Cardiac muscle cell (in vitro differentiated cells and primary cell): ENCODE data around the gene GAS2. TPM values are rescaled to one million over a fixed set of nuclear protein-coding genes. Genes with fewer than 3 reads are reported as not detected.
A peak's percentile ranks its signal among the peaks of the same experiment; 100 is the strongest.

ENCODE experiments used
- DNase-seq, 2 donors: peaks; one replicate each; pipeline versions ENCODE4 v3.0.0 to v3.0.0-alpha.2; 2010 to 2017; ENCODE audit warnings: low read depth in 1 of 2, low spot score in 1 of 2
- H3K27ac ChIP-seq: fragments of 200-600 bp; sonication (generic); 2 replicates; pipeline ENCODE4 v1.5.1; 2016
- H3K27me3 ChIP-seq: fragments of 200-600 bp; sonication (generic); 2 replicates; pipeline ENCODE4 v1.6.0; 2016; ENCODE audit warnings: control low read depth
- H3K36me3 ChIP-seq: fragments of 200-600 bp; sonication (generic); 2 replicates; pipeline ENCODE4 v1.5.1; 2016; ENCODE audit warnings: control low read depth
- H3K4me1 ChIP-seq: fragments of 200-600 bp; sonication (generic); 2 replicates; pipeline ENCODE4 v1.8.1; 2017; ENCODE audit warnings: low read depth, mild to moderate bottlenecking, mixed run types
- H3K4me3 ChIP-seq: fragments of 200-600 bp; sonication (generic); 2 replicates; pipeline ENCODE4 v1.5.1; 2016; ENCODE audit warnings: mild to moderate bottlenecking
- H3K9me3 ChIP-seq: fragments of 200-600 bp; sonication (generic); 2 replicates; pipeline ENCODE4 v1.5.1; 2017; ENCODE audit warnings: low read depth, mild to moderate bottlenecking, control low read depth
- polyA plus RNA-seq: library from polyadenylated mRNA; unstranded; fragments of >200 nt; fragmentation: Nextera tagmentation; extraction: Ambion mirVana; gene quantifications from 2 replicates; pipeline ENCODE4 v1.2.1, GENCODE V29; 2016
- total RNA-seq: library from RNA; depleted of rRNA; stranded (reverse); fragments of >200 nt; gene quantifications from 2 replicates; pipeline ENCODE4 v1.2.3, GENCODE V29; 2016
- TF ChIP-seq, protein P1 (sequence below): IDR thresholded peaks from 2 replicates; pipeline ENCODE4 v1.5.1; 2012; ENCODE audit warnings: low read depth, mild to moderate bottlenecking, low read length

The GAS2 gene
- total and polyA plus RNA-seq, 2 experiments from 2014 or later: 6.2 to 9.6 TPM

DNA sequence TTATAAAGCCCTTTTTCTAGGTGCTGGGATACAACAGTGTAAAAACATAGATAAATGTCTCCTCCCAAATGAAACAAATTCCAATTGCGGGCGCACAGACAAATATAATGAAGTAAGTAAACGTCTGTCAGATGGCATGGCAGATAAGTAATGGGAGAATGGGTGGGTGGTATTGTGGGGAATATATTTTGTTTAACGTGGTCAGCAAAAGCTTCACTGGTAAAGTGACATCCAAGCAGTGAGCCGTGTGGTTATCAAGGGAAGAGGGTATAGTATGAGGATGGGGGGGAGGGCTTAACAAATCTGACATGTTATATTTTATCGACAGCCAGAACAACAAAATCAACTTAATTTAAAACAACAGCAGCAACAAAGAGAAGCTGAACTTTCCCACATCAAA lies 162.0 kb downstream of the GAS2 start:
- H3K4me1 ChIP-seq: no peaks in the 10 kb centered on the region
- no peak overlapping the region for H3K27ac ChIP-seq
- TF ChIP-seq, protein P1, sequence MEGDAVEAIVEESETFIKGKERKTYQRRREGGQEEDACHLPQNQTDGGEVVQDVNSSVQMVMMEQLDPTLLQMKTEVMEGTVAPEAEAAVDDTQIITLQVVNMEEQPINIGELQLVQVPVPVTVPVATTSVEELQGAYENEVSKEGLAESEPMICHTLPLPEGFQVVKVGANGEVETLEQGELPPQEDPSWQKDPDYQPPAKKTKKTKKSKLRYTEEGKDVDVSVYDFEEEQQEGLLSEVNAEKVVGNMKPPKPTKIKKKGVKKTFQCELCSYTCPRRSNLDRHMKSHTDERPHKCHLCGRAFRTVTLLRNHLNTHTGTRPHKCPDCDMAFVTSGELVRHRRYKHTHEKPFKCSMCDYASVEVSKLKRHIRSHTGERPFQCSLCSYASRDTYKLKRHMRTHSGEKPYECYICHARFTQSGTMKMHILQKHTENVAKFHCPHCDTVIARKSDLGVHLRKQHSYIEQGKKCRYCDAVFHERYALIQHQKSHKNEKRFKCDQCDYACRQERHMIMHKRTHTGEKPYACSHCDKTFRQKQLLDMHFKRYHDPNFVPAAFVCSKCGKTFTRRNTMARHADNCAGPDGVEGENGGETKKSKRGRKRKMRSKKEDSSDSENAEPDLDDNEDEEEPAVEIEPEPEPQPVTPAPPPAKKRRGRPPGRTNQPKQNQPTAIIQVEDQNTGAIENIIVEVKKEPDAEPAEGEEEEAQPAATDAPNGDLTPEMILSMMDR: no peak
- no peak for DNase-seq
- peaks cover 13% of the 10 kb centered on the region for H3K27me3 ChIP-seq
- no peaks in the 10 kb centered on the region for H3K9me3 ChIP-seq
- no peak overlapping the region for H3K4me3 ChIP-seq
- no peaks in the 10 kb centered on the region for H3K36me3 ChIP-seq

DNA sequence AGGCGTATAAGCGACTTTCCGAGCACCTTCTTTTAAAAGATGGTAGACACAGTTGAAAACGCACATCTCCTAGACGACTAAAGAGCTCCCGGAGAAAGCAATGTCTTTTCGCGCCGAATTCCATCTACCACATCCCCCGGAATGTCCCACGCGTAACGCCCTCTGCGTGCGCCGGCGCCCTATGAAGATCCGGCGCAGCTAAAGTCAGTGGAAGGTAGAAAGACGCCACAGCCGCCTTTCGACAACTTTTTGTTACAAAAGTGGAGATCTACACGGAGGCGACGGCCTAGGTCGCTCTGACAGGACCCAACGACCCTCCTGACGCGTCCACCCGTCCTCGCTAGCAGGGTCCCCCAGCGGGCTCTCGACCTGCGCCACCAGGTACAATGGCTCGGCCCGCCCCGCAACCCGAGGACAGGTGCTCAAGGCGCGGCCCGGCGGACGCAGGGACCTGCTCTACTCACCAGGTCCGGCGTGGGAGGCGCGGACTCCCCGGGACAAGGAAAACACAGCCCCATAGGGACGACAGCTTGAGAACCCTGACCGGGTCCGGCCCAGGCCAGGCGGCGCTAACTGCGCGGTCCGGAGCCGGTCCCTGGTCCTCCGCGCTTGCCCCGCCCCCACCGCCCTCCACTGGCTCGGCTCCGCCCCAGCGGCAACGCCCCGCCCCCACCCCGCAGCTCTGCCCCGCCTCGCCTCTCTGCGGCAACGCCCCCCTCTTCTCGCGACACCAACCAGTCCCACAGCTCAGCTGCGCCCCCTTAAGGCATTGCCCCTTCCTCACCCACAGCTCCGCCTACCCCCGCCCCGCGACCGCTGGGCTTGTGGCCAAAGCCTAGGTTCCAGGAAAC lies 163.0 kb downstream of the GAS2 start, which contains the start of gene SVIP:
SVIP (minus strand) TSS at position 571 of the 851 bp plus-strand sequence; CDS start at position 518, 53 bp downstream.
- no peaks in the 10 kb centered on the region for H3K4me1 ChIP-seq
- peak within 1 kb of the TSS; percentile 48 for H3K4me3 ChIP-seq
- H3K36me3 ChIP-seq: no peaks in the 10 kb centered on the region
- TF ChIP-seq, protein P1: peak; percentile 67
- no peak within 1 kb of the TSS for H3K27ac ChIP-seq
- H3K27me3 ChIP-seq: peaks cover 13% of the 10 kb centered on the region
- no peaks in the 10 kb centered on the region for H3K9me3 ChIP-seq
- peak; percentile 94 to 96 for DNase-seq

DNA sequence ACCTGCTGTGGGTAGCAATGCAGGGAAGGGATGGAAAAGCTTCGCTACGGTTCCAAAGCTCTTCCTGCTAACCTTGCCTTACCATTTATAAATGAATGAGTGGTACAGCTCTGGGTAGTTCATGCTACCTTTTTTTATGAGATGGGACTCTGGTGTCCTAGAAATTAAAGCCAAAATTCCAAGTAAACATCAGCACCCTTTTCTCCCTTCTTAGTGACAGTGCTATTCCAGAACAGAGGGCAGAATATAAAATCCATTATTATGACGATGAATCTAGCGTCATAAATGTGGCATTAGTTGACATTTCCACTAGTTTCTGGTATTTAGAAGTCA lies 163.6 kb downstream of the GAS2 start:
- Histone ChIP-seq H3K36me3 (no peaks in the 10 kb centered on the region), H3K4me1 (no peaks in the 10 kb centered on the region), H3K4me3 (peak overlapping the region; percentile 48), H3K27me3 (peaks cover 13% of the 10 kb centered on the region), H3K9me3 (no peaks in the 10 kb centered on the region), H3K27ac (no peak overlapping the region)
- no peak for DNase-seq
- TF ChIP-seq, protein P1: no peak

DNA sequence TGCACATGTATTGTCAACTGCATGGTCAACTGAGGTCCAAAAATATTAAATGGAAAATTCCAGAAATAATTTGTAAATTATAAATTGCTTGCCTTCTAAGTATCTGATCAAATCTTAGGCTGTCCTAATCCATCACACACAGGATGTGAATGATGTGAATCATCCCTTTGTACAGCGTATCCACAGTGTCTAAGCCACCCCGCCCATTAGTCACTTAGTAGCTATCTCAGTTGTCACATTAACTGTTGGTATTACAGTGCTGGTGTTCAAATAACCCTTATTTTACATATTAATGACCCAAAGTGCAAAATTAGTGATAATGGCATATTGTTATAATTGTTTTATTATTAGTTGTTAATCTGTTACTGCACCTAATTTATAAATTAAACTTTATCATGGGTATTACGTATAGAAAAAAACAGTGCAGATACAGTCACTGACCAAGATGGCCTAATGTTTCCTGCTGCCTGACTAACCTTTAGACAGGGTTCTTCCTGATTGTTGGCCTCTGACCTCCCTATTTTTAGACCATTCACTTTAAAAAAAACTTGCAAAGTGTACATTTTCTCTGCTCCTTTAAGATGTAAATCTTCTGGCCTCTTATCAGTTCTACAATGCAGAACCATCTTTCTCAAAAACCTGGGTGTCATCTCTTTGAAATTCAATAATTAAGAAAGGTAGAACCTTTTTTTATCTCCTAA lies 166.1 kb downstream of the GAS2 start:
- TF ChIP-seq, protein P1: no peak
- Histone ChIP-seq H3K4me1 (no peaks in the 10 kb centered on the region), H3K4me3 (no peak overlapping the region), H3K27ac (no peak overlapping the region), H3K27me3 (peaks cover 13% of the 10 kb centered on the region), H3K36me3 (no peaks in the 10 kb centered on the region), H3K9me3 (no peaks in the 10 kb centered on the region)
- DNase-seq: no peak

DNA sequence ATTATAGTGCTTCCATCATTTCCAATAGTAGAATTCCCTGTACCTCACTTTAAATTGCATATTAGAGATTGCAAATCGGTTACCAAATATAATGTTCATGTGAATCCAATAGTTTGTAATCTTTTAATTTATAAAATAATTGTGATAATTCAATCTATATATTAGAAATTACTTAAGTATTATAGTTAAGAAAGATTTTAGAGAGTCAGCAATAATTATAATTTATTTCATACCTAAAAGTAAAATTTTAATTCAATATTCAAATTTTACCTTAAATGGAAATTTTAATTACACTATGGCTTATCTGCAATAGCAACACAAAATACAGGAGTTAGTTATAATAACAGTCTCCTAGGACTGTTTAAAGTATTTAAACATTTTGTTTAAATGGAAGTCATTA lies 180.3 kb downstream of the GAS2 start:
- Histone ChIP-seq H3K27me3 (no peaks in the 10 kb centered on the region), H3K9me3 (no peaks in the 10 kb centered on the region), H3K36me3 (no peaks in the 10 kb centered on the region), H3K4me1 (no peaks in the 10 kb centered on the region), H3K27ac (no peak overlapping the region), H3K4me3 (no peak overlapping the region)
- TF ChIP-seq, protein P1: no peak
- no peak for DNase-seq
